GM10266 (cell line): ENCODE measurements around the gene ARHGEF26.
A peak's percentile ranks its signal among the peaks of the same experiment; 100 is the strongest.

ENCODE experiments used
- DNase-seq: peaks from one replicate; pipeline ENCODE4 v3.0.0; 2012; ENCODE audit errors: extremely low spot score
- CTCF ChIP-seq: IDR thresholded peaks from 2 replicates; pipeline ENCODE4 v1.5.1; 2012; ENCODE audit warnings: mild to moderate bottlenecking, low read depth; ENCODE audit not compliant: control insufficient read depth, insufficient read depth; ENCODE audit errors: missing control alignments

Gene ARHGEF26

DNA sequence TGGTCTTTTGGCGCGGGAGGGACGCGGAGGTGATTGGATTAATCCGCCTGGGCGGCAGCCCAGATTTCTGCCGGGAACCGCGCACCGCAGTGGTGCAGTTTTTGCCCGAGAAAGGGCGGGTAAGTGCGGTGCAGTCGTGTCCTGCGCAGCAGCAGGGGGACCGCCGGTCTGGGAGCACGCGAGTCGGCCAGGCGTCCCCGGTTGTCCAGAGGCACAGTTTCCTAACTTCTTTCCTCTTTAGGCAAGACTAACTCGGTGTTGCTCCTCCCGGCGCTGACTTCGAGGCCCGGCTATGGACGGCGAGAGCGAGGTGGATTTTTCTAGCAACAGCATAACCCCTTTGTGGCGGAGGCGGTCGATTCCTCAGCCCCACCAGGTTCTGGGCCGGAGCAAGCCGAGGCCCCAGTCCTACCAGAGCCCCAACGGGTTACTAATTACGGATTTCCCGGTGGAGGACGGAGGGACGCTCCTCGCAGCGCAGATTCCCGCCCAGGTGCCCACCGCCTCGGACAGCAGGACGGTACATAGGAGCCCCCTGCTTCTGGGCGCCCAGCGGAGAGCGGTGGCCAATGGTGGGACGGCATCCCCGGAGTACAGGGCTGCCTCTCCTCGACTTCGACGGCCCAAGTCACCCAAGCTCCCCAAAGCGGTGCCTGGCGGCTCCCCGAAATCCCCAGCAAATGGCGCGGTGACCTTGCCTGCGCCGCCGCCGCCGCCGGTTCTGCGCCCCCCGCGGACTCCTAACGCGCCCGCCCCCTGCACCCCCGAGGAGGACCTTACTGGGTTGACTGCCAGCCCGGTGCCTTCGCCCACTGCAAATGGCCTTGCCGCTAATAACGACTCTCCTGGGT, 736 bp downstream of the ARHGEF26 start:
- DNase-seq = peak; percentile 60
- no peak for TF ChIP-seq CTCF

DNA sequence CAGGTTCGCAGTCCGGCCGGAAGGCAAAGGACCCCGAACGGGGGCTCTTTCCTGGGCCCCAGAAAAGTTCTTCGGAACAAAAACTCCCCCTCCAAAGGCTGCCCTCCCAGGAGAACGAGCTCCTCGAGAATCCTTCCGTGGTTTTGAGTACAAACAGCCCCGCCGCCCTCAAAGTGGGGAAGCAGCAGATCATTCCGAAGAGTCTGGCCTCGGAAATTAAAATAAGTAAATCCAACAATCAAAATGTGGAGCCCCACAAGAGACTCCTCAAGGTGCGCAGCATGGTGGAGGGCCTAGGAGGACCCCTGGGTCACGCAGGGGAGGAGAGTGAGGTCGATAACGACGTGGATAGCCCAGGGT, 1.3 kb downstream of the ARHGEF26 start:
- no peak for TF ChIP-seq CTCF
- DNase-seq = no peak

GRCh38 chr3:154122912-154123559, 1.8 kb downstream of the ARHGEF26 start:
- DNase-seq = no peak

GRCh38 chr3:154123906-154124305, 2.7 kb downstream of the ARHGEF26 start:
- DNase-seq = no peak
- no peak for TF ChIP-seq CTCF

More at GRCh38 chr3:154122912-154123559, 1.8 kb downstream of the ARHGEF26 start:
- TF ChIP-seq CTCF = no peak

DNA sequence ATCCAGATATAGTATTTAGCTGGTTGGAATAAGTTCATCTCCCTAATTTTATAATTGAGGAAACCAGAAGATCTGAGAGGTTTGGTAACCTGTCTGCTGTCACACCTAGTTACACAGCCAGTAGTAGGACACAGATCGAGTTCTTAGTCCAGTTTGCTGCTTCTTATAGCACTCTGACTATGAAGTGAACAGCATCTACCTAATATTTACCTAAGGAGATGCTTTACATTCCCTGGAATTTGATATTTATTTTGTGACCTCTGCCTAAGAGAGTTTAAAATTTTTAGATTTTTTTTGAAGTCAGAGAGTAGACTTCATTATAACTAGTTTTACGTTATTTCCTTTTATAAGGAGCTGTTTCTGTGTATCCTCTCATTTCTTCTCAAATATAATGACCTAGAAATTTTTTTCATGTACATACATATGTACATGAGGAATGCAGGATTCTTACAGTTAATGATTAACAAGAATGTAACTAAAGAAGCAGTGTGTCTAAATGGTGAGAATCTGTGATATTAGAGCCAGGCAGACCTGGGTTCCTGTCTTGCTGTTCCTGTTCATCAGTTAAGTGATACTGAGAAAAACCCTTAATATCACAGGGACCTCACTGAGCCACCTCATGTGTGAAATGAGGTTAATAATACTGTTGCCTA, 4.3 kb downstream of the ARHGEF26 start:
- DNase-seq = no peak
- no peak for TF ChIP-seq CTCF

- no peak for TF ChIP-seq CTCF
- no peak for DNase-seq
These were observed 5.5 kb downstream of the ARHGEF26 start for GRCh38 chr3:154126651-154127050.
